HepG2 (cell line): ENCODE measurements around the gene FTL. TPM values are rescaled to one million over a fixed set of nuclear protein-coding genes. Genes with fewer than 3 reads are reported as not detected.

Source experiments
- IKZF4 ChIP-seq: sonication (generic); formaldehyde crosslinking; IDR thresholded peaks from 2 replicates; pipeline ENCODE4 v1.5.1; 2020; ENCODE audit warnings: borderline replicate concordance, mild to moderate bottlenecking, low read depth, missing genetic modification reagents; ENCODE audit errors: not compliant biosample characterization
- MAZ ChIP-seq, 2 experiments: sonication (generic) in 1 of 2; formaldehyde crosslinking in 1 of 2; IDR thresholded peaks; 2 replicates each; pipeline versions ENCODE4 v1.5.0 to v1.6.1; 2012 to 2020; ENCODE audit warnings: low read depth in 2 of 2, mild to moderate bottlenecking in 2 of 2, borderline replicate concordance in 1 of 2, improper control_type of control experiment in 1 of 2, low read length in 1 of 2, missing genetic modification reagents in 1 of 2, moderate library complexity in 1 of 2
- NR2F2 ChIP-seq: IDR thresholded peaks from 2 replicates; pipeline ENCODE4 v1.6.1; 2012; ENCODE audit warnings: low read depth, inconsistent platforms, borderline replicate concordance
- PAWR ChIP-seq: sonication (generic); formaldehyde crosslinking; IDR thresholded peaks from 2 replicates; pipeline ENCODE4 v1.4.0; 2020; ENCODE audit warnings: missing genetic modification reagents, mild to moderate bottlenecking, borderline replicate concordance
- SKI ChIP-seq: fragments of 450-650 bp; IDR thresholded peaks from one replicate; pipeline ENCODE4 v1.6.1; 2018; ENCODE audit warnings: mild to moderate bottlenecking; ENCODE audit not compliant: partially characterized antibody
- SMAD9 ChIP-seq: sonication (generic); formaldehyde crosslinking; IDR thresholded peaks from 2 replicates; pipeline ENCODE4 v1.5.1; 2020; ENCODE audit warnings: mild to moderate bottlenecking, missing genetic modification reagents
- TCF7L2 ChIP-seq: IDR thresholded peaks from 2 replicates; pipeline ENCODE4 v1.6.1; 2011; ENCODE audit warnings: mild to moderate bottlenecking, low read depth, low read length, moderate library complexity
- ZBTB7A ChIP-seq: sonication (generic); formaldehyde crosslinking; IDR thresholded peaks from 2 replicates; pipeline ENCODE4 v1.8.0; 2022; ENCODE audit warnings: mild to moderate bottlenecking, missing genetic modification reagents
- ZC3H13 ChIP-seq: sonication (generic); formaldehyde crosslinking; IDR thresholded peaks from 2 replicates; pipeline ENCODE4 v1.8.1; 2023; ENCODE audit warnings: mild to moderate bottlenecking, missing genetic modification reagents, moderate library complexity
- ZC3H4 ChIP-seq: sonication (generic); formaldehyde crosslinking; IDR thresholded peaks from 2 replicates; pipeline ENCODE4 v1.4.0; 2020; ENCODE audit warnings: missing genetic modification reagents, borderline replicate concordance
- ZNF510 ChIP-seq: sonication (generic); formaldehyde crosslinking; IDR thresholded peaks from 2 replicates; pipeline ENCODE4 v1.4.0; 2020; ENCODE audit warnings: low read depth, mild to moderate bottlenecking, missing genetic modification reagents
- ZNF577 ChIP-seq: sonication (generic); formaldehyde crosslinking; IDR thresholded peaks from 2 replicates; pipeline ENCODE4 v1.4.0; 2020; ENCODE audit warnings: mild to moderate bottlenecking, low read depth, missing genetic modification reagents, borderline replicate concordance
- polyA plus RNA-seq, 8 experiments: library from polyadenylated mRNA; depleted of rRNA in 3 of 8; stranded (reverse) in 7 of 8; unstranded in 1 of 8; fragments of >200 nt; fragmentation: Illumina TruSeq in 4 of 8; extraction: Trizol in 4 of 8; gene quantifications; 2 replicates each; pipeline versions ENCODE4 v1.2.1 to v1.2.3, GENCODE V29; 2011 to 2016; ENCODE audit warnings: low read depth in 4 of 8, missing spikeins in 1 of 8, mixed read lengths in 1 of 8; ENCODE audit not compliant: insufficient read depth in 1 of 8
- total RNA-seq, 5 experiments: library from RNA; depleted of rRNA; stranded (reverse); fragments of >200 nt; fragmentation: Illumina TruSeq; extraction: Trizol; gene quantifications; 2 replicates each; pipeline ENCODE4 v1.2.3, GENCODE V29; 2016; ENCODE audit warnings: low read depth in 1 of 5
- TF ChIP-seq, protein P1 (sequence below): sonication (generic); formaldehyde crosslinking; IDR thresholded peaks from 2 replicates; pipeline ENCODE4 v1.4.0; 2020; ENCODE audit warnings: missing genetic modification reagents, mild to moderate bottlenecking, borderline replicate concordance
- TF ChIP-seq, protein P2 (sequence below): sonication (generic); formaldehyde crosslinking; IDR thresholded peaks from 2 replicates; pipeline ENCODE4 v1.5.0; 2020; ENCODE audit warnings: mild to moderate bottlenecking, missing genetic modification reagents
- TF ChIP-seq, protein P3 (sequence below): IDR thresholded peaks from 2 replicates; pipeline ENCODE4 v1.6.1; 2016; ENCODE audit warnings: low read depth, control low read depth

The FTL gene
- total and polyA plus RNA-seq, 2 of the 13 experiments (the other 11 are each of a cell fraction or from before 2014, with no cell fraction given) = 2,721 to 8,800 TPM

DNA sequence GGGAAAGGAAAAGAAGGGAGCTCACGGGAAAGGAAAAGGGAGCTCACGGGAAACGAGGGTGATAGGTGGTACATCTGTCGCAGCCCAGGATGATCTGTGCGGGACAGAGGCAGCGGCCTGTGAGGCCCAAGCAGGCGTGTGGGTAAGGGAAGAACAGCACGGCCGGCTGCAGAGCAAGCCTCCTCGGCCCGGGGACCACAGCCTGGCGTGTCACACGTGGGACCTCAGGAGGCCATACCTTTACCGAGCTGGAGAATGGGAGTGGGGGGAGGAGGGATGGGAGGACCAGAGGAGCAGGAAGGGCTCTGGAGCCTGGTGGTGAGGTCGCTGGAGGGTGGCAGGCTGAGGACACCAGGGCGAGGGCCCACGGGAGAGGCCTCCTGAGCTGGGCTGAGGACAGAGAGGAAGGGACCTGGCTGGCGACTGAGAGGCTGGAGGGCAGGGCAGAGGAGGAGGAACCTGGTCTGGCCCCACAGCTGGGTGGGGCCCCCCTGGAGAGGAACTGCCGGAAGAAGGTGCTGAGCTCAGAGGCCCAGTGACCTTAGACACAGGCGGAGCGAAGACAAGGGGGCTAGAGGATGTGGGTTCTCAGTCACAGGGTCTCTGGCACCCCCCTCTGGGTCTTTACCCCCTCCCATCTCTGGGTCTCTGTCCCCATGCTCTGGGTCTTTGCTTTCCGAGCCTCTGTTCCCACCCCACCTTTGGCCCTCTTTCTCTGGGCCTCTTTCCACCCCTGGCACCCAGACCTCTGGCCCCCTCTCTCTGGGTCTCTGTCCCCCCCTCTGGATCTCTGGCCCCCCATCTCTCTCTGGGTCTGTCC, 2.9 kb upstream of the FTL start (continued):
- TF ChIP-seq, protein P1, sequence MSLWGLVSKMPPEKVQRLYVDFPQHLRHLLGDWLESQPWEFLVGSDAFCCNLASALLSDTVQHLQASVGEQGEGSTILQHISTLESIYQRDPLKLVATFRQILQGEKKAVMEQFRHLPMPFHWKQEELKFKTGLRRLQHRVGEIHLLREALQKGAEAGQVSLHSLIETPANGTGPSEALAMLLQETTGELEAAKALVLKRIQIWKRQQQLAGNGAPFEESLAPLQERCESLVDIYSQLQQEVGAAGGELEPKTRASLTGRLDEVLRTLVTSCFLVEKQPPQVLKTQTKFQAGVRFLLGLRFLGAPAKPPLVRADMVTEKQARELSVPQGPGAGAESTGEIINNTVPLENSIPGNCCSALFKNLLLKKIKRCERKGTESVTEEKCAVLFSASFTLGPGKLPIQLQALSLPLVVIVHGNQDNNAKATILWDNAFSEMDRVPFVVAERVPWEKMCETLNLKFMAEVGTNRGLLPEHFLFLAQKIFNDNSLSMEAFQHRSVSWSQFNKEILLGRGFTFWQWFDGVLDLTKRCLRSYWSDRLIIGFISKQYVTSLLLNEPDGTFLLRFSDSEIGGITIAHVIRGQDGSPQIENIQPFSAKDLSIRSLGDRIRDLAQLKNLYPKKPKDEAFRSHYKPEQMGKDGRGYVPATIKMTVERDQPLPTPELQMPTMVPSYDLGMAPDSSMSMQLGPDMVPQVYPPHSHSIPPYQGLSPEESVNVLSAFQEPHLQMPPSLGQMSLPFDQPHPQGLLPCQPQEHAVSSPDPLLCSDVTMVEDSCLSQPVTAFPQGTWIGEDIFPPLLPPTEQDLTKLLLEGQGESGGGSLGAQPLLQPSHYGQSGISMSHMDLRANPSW (CRISPR knock-in tag) = peak; percentile 75; the same call in 1 of the 2 replicates
- TF ChIP-seq NR2F2 (peak; percentile 50; the same call in 1 of the 2 replicates), SMAD9 (CRISPR knock-in tag) (peak; percentile 70; the same call in 1 of the 2 replicates), SKI (peak; percentile 33), IKZF4 (CRISPR knock-in tag) (peak; percentile 85), ZC3H13 (CRISPR knock-in tag) (peak; percentile 98), ZBTB7A (CRISPR knock-in tag) (peak; percentile 87; the same call in 1 of the 2 replicates), ZC3H4 (peak; percentile 89), PAWR (CRISPR knock-in tag) (no peak), MAZ (IDR thresholded peaks at IDR 0.05; ENCODE audit: borderline replicate concordance, low read depth, low read length) (peak; percentile 84; the same call in 1 of the 2 replicates), MAZ (CRISPR knock-in tag; IDR thresholded peaks at IDR 0.05; ENCODE audit: low read depth) (peak; percentile 93), ZNF577 (CRISPR knock-in tag) (no peak), TCF7L2 (no peak), ZNF510 (CRISPR knock-in tag) (0 out of 2 replicates have a peak, but pooled peaks have one; percentile 72)
- TF ChIP-seq, protein P2, sequence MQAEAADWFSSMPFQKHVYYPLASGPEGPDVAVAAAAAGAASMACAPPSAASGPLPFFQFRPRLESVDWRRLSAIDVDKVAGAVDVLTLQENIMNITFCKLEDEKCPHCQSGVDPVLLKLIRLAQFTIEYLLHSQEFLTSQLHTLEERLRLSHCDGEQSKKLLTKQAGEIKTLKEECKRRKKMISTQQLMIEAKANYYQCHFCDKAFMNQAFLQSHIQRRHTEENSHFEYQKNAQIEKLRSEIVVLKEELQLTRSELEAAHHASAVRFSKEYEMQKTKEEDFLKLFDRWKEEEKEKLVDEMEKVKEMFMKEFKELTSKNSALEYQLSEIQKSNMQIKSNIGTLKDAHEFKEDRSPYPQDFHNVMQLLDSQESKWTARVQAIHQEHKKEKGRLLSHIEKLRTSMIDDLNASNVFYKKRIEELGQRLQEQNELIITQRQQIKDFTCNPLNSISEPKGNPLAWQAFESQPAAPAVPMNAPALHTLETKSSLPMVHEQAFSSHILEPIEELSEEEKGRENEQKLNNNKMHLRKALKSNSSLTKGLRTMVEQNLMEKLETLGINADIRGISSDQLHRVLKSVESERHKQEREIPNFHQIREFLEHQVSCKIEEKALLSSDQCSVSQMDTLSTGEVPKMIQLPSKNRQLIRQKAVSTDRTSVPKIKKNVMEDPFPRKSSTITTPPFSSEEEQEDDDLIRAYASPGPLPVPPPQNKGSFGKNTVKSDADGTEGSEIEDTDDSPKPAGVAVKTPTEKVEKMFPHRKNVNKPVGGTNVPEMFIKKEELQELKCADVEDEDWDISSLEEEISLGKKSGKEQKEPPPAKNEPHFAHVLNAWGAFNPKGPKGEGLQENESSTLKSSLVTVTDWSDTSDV = no peak
- TF ChIP-seq, protein P3, sequence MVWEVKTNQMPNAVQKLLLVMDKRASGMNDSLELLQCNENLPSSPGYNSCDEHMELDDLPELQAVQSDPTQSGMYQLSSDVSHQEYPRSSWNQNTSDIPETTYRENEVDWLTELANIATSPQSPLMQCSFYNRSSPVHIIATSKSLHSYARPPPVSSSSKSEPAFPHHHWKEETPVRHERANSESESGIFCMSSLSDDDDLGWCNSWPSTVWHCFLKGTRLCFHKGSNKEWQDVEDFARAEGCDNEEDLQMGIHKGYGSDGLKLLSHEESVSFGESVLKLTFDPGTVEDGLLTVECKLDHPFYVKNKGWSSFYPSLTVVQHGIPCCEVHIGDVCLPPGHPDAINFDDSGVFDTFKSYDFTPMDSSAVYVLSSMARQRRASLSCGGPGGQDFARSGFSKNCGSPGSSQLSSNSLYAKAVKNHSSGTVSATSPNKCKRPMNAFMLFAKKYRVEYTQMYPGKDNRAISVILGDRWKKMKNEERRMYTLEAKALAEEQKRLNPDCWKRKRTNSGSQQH (CRISPR knock-in tag) = peak; percentile 45; the same call in 1 of the 2 replicates
